K562 (cell line): ENCODE measurements around the gene QSOX2. TPM values are rescaled to one million over a fixed set of nuclear protein-coding genes. Genes with fewer than 3 reads are reported as not detected.

Experiments used
- ATAC-seq: fragments of 200-7000 bp; cut with Tn5 transposase; 3 replicates; pipeline ENCODE4 v1.9.1; 2020; ENCODE audit warnings: moderate library complexity
- BruUV-seq: library from RNA; stranded (reverse); fragments of 400-500 nt; replicated peaks from 2 replicates; lab custom pipeline; 2021; lab: Mats Ljungman, UMichigan
- CTCF ChIA-PET: fragments of 300-600 bp; formaldehyde crosslinking; extraction: SDS; loops from one replicate; lab custom pipeline; 2021; ENCODE audit warnings: low intra/inter-chr PET ratio; lab: Yijun Ruan, JAX
- POLR2A ChIA-PET: fragments of 300-600, 350-650 bp; sonication (Branson Sonifier 250); formaldehyde crosslinking; extraction: SDS; loops from one replicate; lab custom pipeline; 2021; ENCODE audit warnings: antibody characterized with exemption, inconsistent platforms; lab: Yijun Ruan, JAX
- DNase-seq, 4 experiments: peaks; one replicate each; pipeline versions ENCODE4 v3.0.0 to v3.0.0-alpha.2; 2011 to 2018; ENCODE audit warnings: low spot score in 3 of 4, mixed read lengths in 3 of 4; ENCODE audit errors: extremely low read depth in 1 of 4
- FAIRE-seq: peaks from 2 replicates; lab custom pipeline; 2011; peaks lifted over from hg19 to GRCh38; lab: Jason Lieb, UNC
- H2AFZ ChIP-seq: 2 replicates; pipeline ENCODE4 v1.6.0; 2011; ENCODE audit warnings: low read depth, low read length, control low read depth, inconsistent platforms
- H3K27ac ChIP-seq: fragments of 200-600 bp; 3 replicates; pipeline ENCODE4 v1.8.0; 2011; ENCODE audit warnings: low read depth, mild to moderate bottlenecking, control low read depth, inconsistent platforms, low read length, moderate library complexity, mixed read lengths; ENCODE audit errors: extremely low read depth
- H3K27me3 ChIP-seq, 2 experiments: fragments of 300-600 bp in 1 of 2; 2 replicates in 1 of 2; 3 replicates in 1 of 2; pipeline versions ENCODE4 v1.6.0 to v1.8.0; 2011; ENCODE audit warnings: inconsistent platforms in 2 of 2, low read length in 2 of 2, mild to moderate bottlenecking in 1 of 2, mixed read lengths in 1 of 2, moderate library complexity in 1 of 2; ENCODE audit not compliant: control insufficient read depth in 2 of 2, insufficient read depth in 2 of 2
- H3K36me3 ChIP-seq: fragments of 300-600 bp; 3 replicates; pipeline ENCODE4 v1.8.0; 2011; ENCODE audit warnings: mild to moderate bottlenecking, low read length, inconsistent platforms; ENCODE audit not compliant: control insufficient read depth, insufficient read depth
- H3K4me1 ChIP-seq, 2 experiments: fragments of 200-600 bp in 1 of 2; replicated peaks in 1 of 2; 2 replicates in 1 of 2; 3 replicates in 1 of 2; pipeline versions ENCODE4 v1.5.1 to v1.8.0; 2011; ENCODE audit warnings: inconsistent platforms in 2 of 2, low read length in 2 of 2, mild to moderate bottlenecking in 1 of 2, mixed read lengths in 1 of 2, moderate library complexity in 1 of 2; ENCODE audit not compliant: control insufficient read depth in 2 of 2, insufficient read depth in 2 of 2
- H3K4me2 ChIP-seq: 2 replicates; pipeline ENCODE4 v1.6.1; 2011; ENCODE audit warnings: low read length, control low read depth, inconsistent platforms, mixed read lengths; ENCODE audit not compliant: insufficient read depth
- H3K4me3 ChIP-seq: fragments of 200-600 bp; sonication (generic), shearing (Covaris generic); 2 replicates; pipeline ENCODE4 v1.5.1; 2016; ENCODE audit warnings: control low read depth, inconsistent platforms
- H3K79me2 ChIP-seq: fragments of 200-600 bp; 3 replicates; pipeline ENCODE4 v1.8.0; 2011; ENCODE audit warnings: low read length, inconsistent platforms; ENCODE audit not compliant: control insufficient read depth, insufficient read depth
- H3K9ac ChIP-seq, 2 experiments: 2 replicates each; pipeline versions ENCODE4 v1.6.0 to v1.6.1; 2011; ENCODE audit warnings: low read depth in 2 of 2, low read length in 2 of 2, control low read depth in 1 of 2, inconsistent platforms in 1 of 2, mild to moderate bottlenecking in 1 of 2, mixed read lengths in 1 of 2; ENCODE audit not compliant: insufficient read depth in 1 of 2
- H3K9me1 ChIP-seq: one replicate; pipeline ENCODE4 v1.6.0; 2011; ENCODE audit warnings: inconsistent platforms, mild to moderate bottlenecking, low read length, moderate library complexity; ENCODE audit not compliant: control insufficient read depth, insufficient read depth
- H3K9me3 ChIP-seq: replicated peaks from 2 replicates; pipeline ENCODE4 v1.5.1; 2011; ENCODE audit warnings: low read depth, low read length, inconsistent platforms; ENCODE audit not compliant: control insufficient read depth, insufficient read depth
- H4K20me1 ChIP-seq: replicated peaks from 2 replicates; pipeline ENCODE4 v1.6.1; 2011; ENCODE audit warnings: low read length, inconsistent platforms, mixed read lengths; ENCODE audit not compliant: control insufficient read depth, insufficient read depth
- CREB5 ChIP-seq: fragments of 250-450 bp; sonication (Bioruptor Pico); IDR thresholded peaks from 2 replicates; pipeline ENCODE4 v1.5.0; 2020; ENCODE audit warnings: mild to moderate bottlenecking
- ZNF12 ChIP-seq: sonication (generic); formaldehyde crosslinking; IDR thresholded peaks from 2 replicates; pipeline ENCODE4 v1.4.0; 2020; ENCODE audit warnings: mild to moderate bottlenecking, missing genetic modification reagents
- ZNF124 ChIP-seq: sonication (generic); formaldehyde crosslinking; IDR thresholded peaks from 2 replicates; pipeline ENCODE4 v1.8.1; 2022; ENCODE audit warnings: missing genetic modification reagents
- ZNF263 ChIP-seq: sonication (generic); formaldehyde crosslinking; IDR thresholded peaks from 2 replicates; pipeline ENCODE4 v1.8.0; 2022; ENCODE audit warnings: mild to moderate bottlenecking, missing genetic modification reagents, borderline replicate concordance
- WGBS: fragments of 100-300 bp; shearing (Covaris generic); methylation state at CpG from one replicate; pipeline ENCODE4 v1.1.6; 2016; ENCODE audit warnings: low coverage, mixed read lengths; ENCODE audit not compliant: insufficient coverage; ENCODE audit errors: missing lambda C conversion rate; 5-methylcytosine and 5-hydroxymethylcytosine counted together
- in situ Hi-C: fragments of 300-500 bp; cut with MboI; formaldehyde crosslinking; loops from 4 replicates; pipeline ENCODE4 v1.15.0; 2018; ENCODE audit warnings: inconsistent platforms, mixed read lengths
- intact Hi-C: fragments of 100-400 bp; cut with micrococcal nuclease; formaldehyde crosslinking; loops from 2 replicates; pipeline ENCODE4 v1.14.2; 2022
- polyA plus RNA-seq, 8 experiments: library from polyadenylated mRNA; depleted of rRNA in 4 of 8; stranded (reverse) in 5 of 8; unstranded in 3 of 8; fragments of >200 nt; fragmentation: Nextera tagmentation in 2 of 8; fragmentation: Illumina TruSeq in 1 of 8; extraction: Ambion mirVana in 2 of 8; extraction: Trizol in 1 of 8; gene quantifications; 2 replicates each; pipeline versions ENCODE4 v1.2.1 to v1.2.3, GENCODE V29; 2011 to 2014; ENCODE audit warnings: inconsistent platforms in 1 of 8, missing spikeins in 1 of 8
- total RNA-seq, 7 experiments: library from RNA; depleted of rRNA in 6 of 7; stranded (reverse); fragments of >200 nt in 6 of 7; fragmentation: Illumina TruSeq in 2 of 7; extraction: Trizol in 2 of 7; gene quantifications; 2 replicates each; pipeline versions ENCODE4 v1.2.1 to v1.2.3, GENCODE V29; 2011 to 2021; ENCODE audit warnings: low replicate concordance in 1 of 7

The QSOX2 gene
- total and polyA plus RNA-seq, 9 of the 15 experiments (the other 6 are each of a cell fraction or from before 2014, with no cell fraction given) = 0.51 to 23.7 (median 12.7) TPM

GRCh38 chr9:136178061-136178772, 67.4 kb downstream of the QSOX2 start:
- in situ Hi-C loops = no loop called here

More at GRCh38 chr9:136178061-136178772, 67.4 kb downstream of the QSOX2 start:
- ChIA-PET CTCF (no interaction called here), POLR2A (interaction anchor here (0.6 to 0.9 kb wide), 2 partner anchors 8 to 33 kb away, joined by 3 to 4 read pairs; no protein-coding TSS in a partner anchor)
- Histone ChIP-seq H3K27ac (no peak overlapping the region), H3K9ac (no peak overlapping the region), H3K27me3 (peaks cover 30 to 60% of the 10 kb centered on the region in 2 experiments), H3K79me2 (no peaks in the 10 kb centered on the region), H4K20me1 (peaks cover 2% of the 10 kb centered on the region), H3K4me2 (no peak overlapping the region), H3K4me1 (peaks cover 0 to 30% of the 10 kb centered on the region in 2 experiments; a peak in 2 of 5 replicates), H2AFZ (no peak overlapping the region), H3K36me3 (no peaks in the 10 kb centered on the region), H3K9me1 (no peaks in the 10 kb centered on the region), H3K9me3 (no peaks in the 10 kb centered on the region), H3K4me3 (no peak overlapping the region)
- intact Hi-C loops = no loop called here
- no TSS peak for BruUV-seq
- WGBS = 12% methylated on average over 13 of the region's 21 CpGs
- TF ChIP-seq ZNF263 (CRISPR knock-in tag) = peak; percentile 61; the same call in 1 of the 2 replicates
- no peak for TF ChIP-seq ZNF124 (CRISPR knock-in tag)
- TF ChIP-seq CREB5 (CRISPR knock-in tag) = no peak
- no peak for TF ChIP-seq ZNF12 (CRISPR knock-in tag)
- FAIRE-seq (no peak), ATAC-seq (no peak), DNase-seq (no peak)
